Central memory CD8-positive, alpha-beta T cell (primary cell): ENCODE results near the gene HOXB8.

Experiments used
- ATAC-seq: fragments of 150-1000 bp; cut with Tn5 transposase; replicated peaks from 2 replicates; pipeline ENCODE4 v1.10.0; 2022; ENCODE audit warnings: mild to moderate bottlenecking, moderate FRiP score, moderate number of reproducible peaks; ENCODE audit not compliant: poor library complexity, severe bottlenecking; ENCODE audit errors: extremely low read depth
- DNase-seq, 2 donors: peaks; one replicate each; pipeline ENCODE4 v3.0.0; 2021; ENCODE audit warnings: low spot score in 2 of 2
- H3K27ac Mint-ChIP-seq: one replicate; pipeline ENCODE4 v1.8.0; 2022; ENCODE audit warnings: low read depth, mild to moderate bottlenecking, moderate library complexity, mixed read lengths
- H3K27me3 Mint-ChIP-seq: one replicate; pipeline ENCODE4 v1.8.0; 2022; ENCODE audit warnings: mixed read lengths
- H3K36me3 Mint-ChIP-seq: one replicate; pipeline ENCODE4 v1.8.0; 2022; ENCODE audit warnings: mild to moderate bottlenecking, moderate library complexity, mixed read lengths; ENCODE audit not compliant: insufficient read depth
- H3K4me1 Mint-ChIP-seq: one replicate; pipeline ENCODE4 v1.8.0; 2022; ENCODE audit warnings: mixed read lengths
- H3K4me3 Mint-ChIP-seq: one replicate; pipeline ENCODE4 v1.8.0; 2022; ENCODE audit warnings: mild to moderate bottlenecking, moderate library complexity, mixed read lengths
- H3K9me3 Mint-ChIP-seq: one replicate; pipeline ENCODE4 v1.8.0; 2022; ENCODE audit warnings: mixed read lengths

HOXB8 gene

DNA sequence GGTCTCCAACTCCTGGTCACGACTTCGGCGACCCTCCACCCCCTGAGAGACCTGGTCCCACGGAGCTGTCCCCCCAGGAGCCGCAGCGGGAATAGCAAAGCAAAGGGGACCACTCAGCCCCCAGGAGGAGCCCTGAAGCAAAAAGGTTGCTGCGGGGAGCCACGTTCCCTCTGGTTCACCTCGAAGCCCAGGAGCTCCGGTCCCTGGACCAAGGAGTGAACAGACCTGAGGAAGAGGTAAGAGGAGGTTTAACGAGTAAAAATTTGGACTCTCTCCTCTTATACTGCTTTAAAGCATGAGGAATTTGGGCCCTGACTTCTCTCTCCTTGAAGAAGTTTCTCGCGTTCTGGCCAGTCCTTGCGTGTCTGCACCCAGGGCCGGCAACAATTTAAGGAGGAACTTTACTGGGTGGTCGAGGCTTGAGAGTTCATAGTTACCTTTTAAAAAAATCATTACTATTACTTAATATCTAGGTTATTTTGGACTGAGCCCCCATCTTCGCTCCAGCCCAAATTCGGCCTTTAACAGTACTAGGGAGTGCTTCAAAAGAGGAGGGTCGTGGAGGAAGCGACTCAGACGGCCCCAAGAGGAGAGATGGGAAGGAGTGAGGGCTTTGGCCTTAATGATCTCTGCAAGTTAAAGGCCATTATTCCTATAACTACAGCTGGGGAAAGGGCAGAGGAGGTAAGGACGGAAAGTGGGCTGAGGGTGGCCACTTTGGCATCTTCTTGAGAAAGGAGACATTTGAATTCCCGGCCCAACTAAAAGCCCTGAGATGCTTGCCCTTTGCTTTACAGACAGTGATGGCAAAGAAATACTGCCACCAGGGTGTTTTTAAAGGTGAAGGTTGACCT, 28.0 kb upstream of the HOXB8 start:
- no peaks in the 10 kb centered on the region for H3K9me3 Mint-ChIP-seq
- peaks cover 31% of the 10 kb centered on the region for H3K4me1 Mint-ChIP-seq
- H3K36me3 Mint-ChIP-seq: peaks cover 14% of the 10 kb centered on the region
- no peak overlapping the region for H3K27ac Mint-ChIP-seq
- ATAC-seq: no peak
- H3K4me3 Mint-ChIP-seq: no peak overlapping the region
- no peak for DNase-seq
- H3K27me3 Mint-ChIP-seq: peaks cover 83% of the 10 kb centered on the region

DNA sequence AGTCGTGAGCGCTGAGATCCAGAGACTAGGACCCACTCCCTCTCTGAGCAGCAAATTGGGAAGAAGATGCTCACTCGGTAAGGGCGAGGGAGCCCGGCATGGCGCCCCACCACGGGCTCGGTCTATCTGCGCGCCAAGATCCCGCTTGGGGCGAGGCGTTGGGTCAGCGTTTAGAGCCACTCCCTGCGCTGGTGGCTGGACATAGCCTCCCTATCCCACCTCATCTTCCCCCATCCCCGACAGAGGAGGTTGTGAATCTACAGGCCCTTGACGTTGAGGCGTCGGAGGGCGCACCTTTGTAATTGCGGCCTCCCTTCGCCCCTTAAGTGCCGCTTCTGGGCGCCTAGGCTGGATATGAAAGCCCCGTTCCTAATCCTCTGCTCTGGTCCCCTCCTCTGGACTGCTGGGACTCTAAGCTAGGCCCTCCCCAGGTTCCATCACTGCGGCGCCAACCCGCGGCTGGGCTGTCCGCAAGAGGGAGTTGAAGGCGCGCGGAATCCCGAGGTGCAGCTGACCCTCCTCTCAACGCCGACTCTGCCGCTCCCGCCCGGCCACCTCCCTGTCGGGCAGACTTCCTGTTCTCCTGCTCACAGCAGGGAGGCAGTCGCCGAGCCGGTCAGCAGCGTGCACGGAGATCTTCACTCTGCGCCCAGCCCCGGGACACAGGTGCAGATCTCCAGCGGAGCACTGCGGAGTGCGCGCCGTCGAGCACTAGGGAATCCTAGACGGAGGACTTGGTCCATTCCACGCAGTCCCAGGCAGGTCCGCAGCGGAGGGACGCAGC, 27.2 kb upstream of the HOXB8 start:
- H3K36me3 Mint-ChIP-seq: peaks cover 12% of the 10 kb centered on the region
- peaks cover 24% of the 10 kb centered on the region for H3K4me1 Mint-ChIP-seq
- H3K27ac Mint-ChIP-seq: no peak overlapping the region
- no peak overlapping the region for H3K4me3 Mint-ChIP-seq
- ATAC-seq: no peak
- no peaks in the 10 kb centered on the region for H3K9me3 Mint-ChIP-seq
- DNase-seq: no peak
- H3K27me3 Mint-ChIP-seq: peaks cover 82% of the 10 kb centered on the region

DNA sequence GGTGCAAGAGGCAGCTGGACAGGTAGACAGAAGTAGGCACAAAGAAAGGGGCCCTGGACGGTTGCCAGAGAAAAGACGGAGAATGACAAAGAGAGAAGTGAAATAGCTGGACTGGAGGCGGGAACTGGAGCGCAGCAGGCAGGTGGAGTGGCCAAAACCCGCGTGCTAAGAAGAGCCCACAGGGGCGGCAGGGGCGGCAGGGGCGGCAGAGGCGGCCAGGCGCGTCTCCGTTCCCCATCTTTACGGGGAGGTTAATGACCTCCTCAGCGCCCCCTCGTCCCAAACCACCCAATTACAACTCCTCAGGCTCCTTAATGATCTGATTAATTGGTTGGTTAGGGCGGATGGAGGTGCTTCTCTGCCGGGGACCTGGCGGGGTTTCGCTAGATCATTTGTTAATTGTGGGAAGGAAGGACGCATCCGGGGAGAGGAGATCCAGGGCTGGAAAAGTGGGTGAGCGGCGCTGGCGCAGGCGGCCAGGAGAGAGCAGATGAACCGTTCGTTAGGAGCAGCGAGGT, 26.5 kb upstream of the HOXB8 start:
- ATAC-seq (no peak), DNase-seq (no peak)
- Mint-ChIP-seq H3K9me3 (no peaks in the 10 kb centered on the region), H3K4me3 (no peak overlapping the region), H3K27me3 (peaks cover 86% of the 10 kb centered on the region), H3K27ac (no peak overlapping the region), H3K4me1 (peaks cover 23% of the 10 kb centered on the region), H3K36me3 (peaks cover 7% of the 10 kb centered on the region)

DNA sequence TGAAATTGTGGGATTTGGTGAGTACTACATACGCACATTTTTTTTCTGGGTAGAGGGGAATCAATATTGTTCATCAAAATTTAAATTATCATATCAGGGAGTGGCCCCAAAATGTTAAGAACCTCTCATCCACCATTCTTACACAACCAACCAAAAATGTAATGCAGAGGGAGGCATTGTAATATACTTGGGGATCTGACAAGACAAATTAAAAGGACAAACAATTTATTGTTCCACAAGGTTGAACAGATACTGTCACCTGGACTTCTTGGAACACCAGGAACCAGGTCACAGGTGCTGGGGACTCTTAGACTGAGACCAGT, 25.7 kb upstream of the HOXB8 start:
- H3K4me3 Mint-ChIP-seq: no peak overlapping the region

DNA sequence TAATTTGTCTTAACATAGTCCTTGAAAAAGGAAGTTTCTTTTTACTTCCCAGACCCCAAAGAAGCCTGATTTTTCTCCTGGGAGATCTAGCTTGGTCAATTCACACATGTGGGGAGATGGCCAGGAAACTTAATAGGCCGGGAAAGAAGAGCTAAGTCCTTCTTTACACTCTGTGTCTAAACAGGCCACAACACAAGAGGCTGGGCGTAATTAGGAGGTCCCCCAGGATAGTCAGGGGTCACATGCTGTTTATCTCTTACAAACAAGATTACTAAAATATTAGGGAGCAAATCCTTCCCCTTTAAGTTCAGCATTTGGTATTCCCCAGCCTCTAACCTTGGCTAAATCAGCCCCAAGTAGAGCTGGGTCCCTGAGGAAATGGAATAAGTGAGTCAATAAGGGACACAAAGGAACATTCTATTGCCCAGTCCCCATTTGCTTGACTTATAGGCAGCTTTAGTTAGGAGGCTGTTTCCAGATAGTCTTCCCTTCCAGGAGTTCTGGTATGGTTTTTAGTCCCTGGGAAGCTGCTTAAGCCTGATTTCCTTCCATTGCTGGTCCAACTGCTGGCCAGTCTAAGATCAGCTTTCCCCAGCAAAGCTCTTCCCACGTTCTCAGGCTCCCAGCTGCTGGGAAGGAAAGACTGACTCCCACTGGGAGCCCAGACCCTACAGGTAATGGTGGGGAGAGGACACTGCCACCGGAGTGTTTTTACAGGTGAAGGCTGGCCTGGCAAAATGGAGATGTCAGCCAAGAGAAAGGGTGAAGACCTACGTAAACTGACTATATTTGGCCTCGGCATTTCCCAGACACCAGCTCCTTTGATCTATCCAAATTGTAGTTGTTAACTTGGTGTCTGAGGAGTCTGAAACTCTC, 25.1 kb upstream of the HOXB8 start:
- Mint-ChIP-seq H3K27ac (no peak overlapping the region), H3K9me3 (no peaks in the 10 kb centered on the region), H3K4me3 (no peak overlapping the region), H3K36me3 (peaks cover 4% of the 10 kb centered on the region), H3K27me3 (peaks cover 86% of the 10 kb centered on the region), H3K4me1 (peaks cover 15% of the 10 kb centered on the region)
- DNase-seq (no peak), ATAC-seq (no peak)

More for the DNA sequence above, 25.7 kb upstream of the HOXB8 start:
- Mint-ChIP-seq H3K4me1 (peaks cover 21% of the 10 kb centered on the region), H3K27me3 (peaks cover 86% of the 10 kb centered on the region), H3K9me3 (no peaks in the 10 kb centered on the region), H3K27ac (no peak overlapping the region), H3K36me3 (peaks cover 3% of the 10 kb centered on the region)
- no peak for ATAC-seq
- DNase-seq: no peak

DNA sequence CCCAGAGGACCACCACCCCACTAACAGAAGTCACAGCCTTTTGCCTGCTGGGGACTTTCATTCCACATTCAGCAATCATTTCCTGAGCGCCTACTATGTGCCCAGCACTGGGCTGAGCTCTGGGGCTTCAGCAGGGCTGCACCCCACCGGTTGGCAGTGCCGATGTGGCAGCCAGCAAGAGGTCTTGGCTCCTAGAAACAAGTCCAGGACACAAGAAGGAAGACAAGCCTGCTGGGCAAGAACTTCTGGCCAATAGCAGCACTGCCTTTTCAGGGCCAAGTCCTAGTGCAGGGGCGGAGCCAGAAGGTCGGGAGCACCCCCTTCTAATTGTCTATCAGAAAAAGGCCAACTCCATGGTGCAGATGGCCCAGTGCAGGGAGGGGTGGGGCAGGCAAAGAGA, 24.0 kb upstream of the HOXB8 start:
- Mint-ChIP-seq H3K4me3 (no peak overlapping the region), H3K36me3 (peaks cover 4% of the 10 kb centered on the region), H3K27ac (no peak overlapping the region), H3K4me1 (peaks cover 15% of the 10 kb centered on the region), H3K27me3 (peaks cover 84% of the 10 kb centered on the region), H3K9me3 (no peaks in the 10 kb centered on the region)
- ATAC-seq: no peak
- no peak for DNase-seq

DNA sequence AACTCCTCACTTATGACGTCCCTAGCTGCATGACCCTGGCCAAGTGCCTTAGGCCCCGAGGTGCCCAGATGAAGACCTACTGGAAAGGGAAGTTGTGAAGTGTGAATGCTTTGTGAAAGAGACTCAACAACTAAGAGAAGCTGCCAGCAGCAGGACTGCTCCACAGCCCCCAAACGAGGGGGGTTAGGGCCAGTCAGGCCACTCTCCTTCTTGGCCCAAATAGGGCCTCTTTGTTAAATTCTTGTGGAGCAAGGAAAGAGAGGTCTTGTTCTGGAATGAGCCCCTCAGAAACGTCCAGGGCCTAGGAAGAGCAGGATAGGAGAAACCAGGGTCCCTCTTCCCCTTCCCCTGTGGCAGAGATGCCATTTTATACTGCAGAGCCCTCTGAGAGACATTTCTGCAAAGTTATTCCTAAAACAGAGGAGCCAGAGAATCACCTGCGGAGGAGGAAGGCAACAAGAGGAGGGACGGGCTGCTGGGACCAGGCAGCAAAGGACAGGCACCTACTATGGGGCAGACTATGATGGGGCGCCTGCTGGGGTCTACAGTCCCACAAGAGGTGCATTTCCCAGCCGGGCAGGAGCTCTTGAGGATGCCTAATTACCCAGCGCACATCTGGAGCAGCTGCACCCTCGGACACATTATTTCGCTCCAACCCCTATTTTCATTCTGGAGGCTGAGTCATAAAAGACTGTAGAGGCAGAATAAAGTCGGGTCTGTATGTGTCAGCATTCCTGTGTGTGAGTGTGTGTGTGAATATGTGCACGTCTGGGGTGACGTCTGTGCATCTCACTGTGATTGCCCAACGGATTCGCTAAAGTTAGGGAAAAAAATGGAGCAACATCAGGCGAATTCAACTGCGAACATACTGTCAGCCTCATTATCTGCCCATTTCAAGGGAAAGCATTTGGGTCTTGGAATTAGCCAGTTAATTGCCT, 22.5 kb upstream of the HOXB8 start:
- Mint-ChIP-seq H3K4me1 (peaks cover 15% of the 10 kb centered on the region), H3K27me3 (peaks cover 79% of the 10 kb centered on the region), H3K9me3 (no peaks in the 10 kb centered on the region), H3K27ac (no peak overlapping the region), H3K4me3 (no peak overlapping the region), H3K36me3 (peaks cover 4% of the 10 kb centered on the region)
- ATAC-seq (no peak), DNase-seq (no peak)

DNA sequence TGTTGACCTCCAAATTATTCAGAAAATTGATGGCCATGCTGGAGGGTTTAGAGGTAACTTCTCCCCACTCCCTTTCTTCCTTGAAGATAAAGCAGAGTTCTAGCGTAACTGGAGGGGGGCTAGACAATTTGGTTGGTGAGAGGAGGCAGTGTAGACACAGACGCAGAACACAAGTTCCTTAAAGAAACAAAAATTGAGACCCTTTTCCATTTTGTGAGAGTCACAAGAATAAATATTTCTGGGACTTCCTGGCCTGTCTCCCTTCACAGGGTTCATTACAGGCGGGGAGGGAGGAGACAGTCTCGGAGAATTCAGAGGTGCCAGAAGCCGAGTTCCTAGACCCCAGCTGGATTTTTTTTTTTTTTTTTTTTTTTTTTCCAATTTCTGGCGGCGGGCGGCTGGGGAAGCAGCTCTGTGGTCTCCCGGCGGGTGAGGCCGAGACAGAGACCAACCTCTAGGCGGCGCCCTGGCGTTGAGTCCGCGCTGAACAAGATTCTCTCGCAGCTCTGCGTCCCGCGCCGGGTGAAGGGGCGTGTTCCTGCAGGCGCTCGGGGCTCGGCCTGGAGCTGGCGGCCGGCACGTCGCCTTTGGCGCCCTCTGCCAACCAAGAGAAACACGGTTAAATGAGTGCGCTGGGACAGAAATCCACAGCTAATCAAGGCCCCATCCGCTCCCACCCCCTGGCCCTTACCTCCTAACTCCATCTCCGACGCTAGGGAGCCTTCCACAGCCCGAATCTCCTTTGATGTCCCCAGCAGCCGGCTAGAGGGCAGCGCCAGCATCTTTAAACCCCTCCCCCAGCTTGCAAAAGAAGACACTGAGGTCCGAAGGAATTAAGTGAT, 21.3 kb upstream of the HOXB8 start:
- Mint-ChIP-seq H3K9me3 (no peaks in the 10 kb centered on the region), H3K27ac (no peak overlapping the region), H3K4me3 (peak overlapping the region; percentile 44), H3K27me3 (peaks cover 79% of the 10 kb centered on the region), H3K4me1 (peaks cover 9% of the 10 kb centered on the region), H3K36me3 (peaks cover 4% of the 10 kb centered on the region)
- ATAC-seq (peak; percentile 75), DNase-seq (peak in 1 of 2 donors; percentile 55)

DNA sequence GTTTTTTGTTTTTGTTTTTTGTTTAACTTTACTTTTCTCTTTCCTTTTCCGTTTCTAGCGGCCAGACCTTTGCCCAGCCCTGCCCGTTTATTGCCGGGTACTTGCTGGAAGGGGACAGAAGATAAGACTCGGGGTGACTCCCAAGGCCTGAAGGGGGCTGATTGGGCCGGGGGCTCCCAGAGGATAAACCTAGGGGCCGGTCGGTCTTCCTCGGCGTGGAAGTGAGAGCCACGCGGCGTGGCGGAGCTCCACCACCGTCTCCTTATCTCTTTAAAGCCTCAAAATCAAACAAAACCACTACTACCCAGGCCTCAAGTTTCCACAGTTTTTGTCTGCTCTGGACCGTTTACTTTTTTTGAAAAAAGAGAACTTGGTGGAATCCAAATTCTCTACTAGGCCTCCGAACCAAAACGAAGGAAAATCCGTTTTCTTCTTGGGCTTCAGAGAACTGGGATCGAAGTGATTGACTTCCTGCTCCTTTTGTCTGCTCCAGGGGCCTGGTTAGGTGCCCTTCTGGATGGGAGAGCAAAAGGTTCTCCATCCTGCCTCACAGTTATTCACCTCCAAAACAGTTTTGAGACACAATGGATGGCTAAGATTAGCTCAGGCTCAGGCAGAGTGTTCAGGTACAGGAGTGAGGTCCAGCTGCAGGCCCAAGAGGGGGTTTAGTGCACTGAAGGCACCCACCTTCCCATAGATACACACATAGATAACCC, 19.6 kb upstream of the HOXB8 start:
- no peak overlapping the region for H3K27ac Mint-ChIP-seq
- ATAC-seq (no peak), DNase-seq (no peak)
- H3K9me3 Mint-ChIP-seq: no peaks in the 10 kb centered on the region
- H3K4me3 Mint-ChIP-seq: peak overlapping the region; percentile 54
- peaks cover 6% of the 10 kb centered on the region for H3K4me1 Mint-ChIP-seq
- H3K36me3 Mint-ChIP-seq: peaks cover 4% of the 10 kb centered on the region
- peaks cover 79% of the 10 kb centered on the region for H3K27me3 Mint-ChIP-seq

DNA sequence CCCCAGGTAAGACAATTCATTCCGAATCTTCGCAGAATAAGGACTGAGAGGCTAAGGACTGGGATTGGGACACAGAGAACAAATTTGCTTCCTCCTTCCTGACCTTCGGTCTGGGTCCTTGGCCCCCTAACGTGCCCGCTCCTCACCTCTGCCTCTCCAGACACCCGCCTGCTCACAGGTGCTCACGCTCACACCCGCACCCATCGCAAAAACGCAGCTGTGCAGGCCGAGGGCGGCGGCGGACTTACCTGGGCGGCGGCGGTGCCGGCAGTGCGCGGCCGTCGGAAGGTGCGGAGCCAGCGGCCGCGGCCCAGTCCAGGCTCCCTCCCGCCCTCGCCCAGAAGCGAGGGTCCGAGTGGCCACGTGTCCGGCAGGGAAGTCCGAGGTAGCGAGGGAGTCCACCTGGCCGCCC, 18.2 kb upstream of the HOXB8 start:
- H3K4me3 Mint-ChIP-seq: peak overlapping the region; percentile 16
- H3K9me3 Mint-ChIP-seq: no peaks in the 10 kb centered on the region
- H3K27me3 Mint-ChIP-seq: peaks cover 88% of the 10 kb centered on the region
- ATAC-seq (no peak), DNase-seq (no peak)
- no peak overlapping the region for H3K27ac Mint-ChIP-seq
- H3K36me3 Mint-ChIP-seq: peaks cover 4% of the 10 kb centered on the region
- peaks cover 6% of the 10 kb centered on the region for H3K4me1 Mint-ChIP-seq
